Immature natural killer cell (primary cell): ENCODE data around the gene CLCA4. TPM values are rescaled to one million over a fixed set of nuclear protein-coding genes. Genes with fewer than 3 reads are reported as not detected.

Experiments
- DNase-seq, 3 donors: peaks; one replicate each; pipeline ENCODE4 v3.0.0; 2022; ENCODE audit warnings: mixed read lengths in 1 of 3
- H3K27ac Mint-ChIP-seq, 6 donors: one replicate each; pipeline ENCODE4 v1.8.0; 2020; ENCODE audit warnings: mixed read lengths in 6 of 6, mild to moderate bottlenecking in 5 of 6, inconsistent platforms in 4 of 6, moderate library complexity in 3 of 6
- H3K27me3 Mint-ChIP-seq, 3 donors: one replicate each; pipeline ENCODE4 v1.8.0; 2020 to 2021; ENCODE audit warnings: low read depth in 3 of 3, mild to moderate bottlenecking in 3 of 3, mixed read lengths in 3 of 3, moderate library complexity in 3 of 3, inconsistent platforms in 1 of 3
- H3K36me3 Mint-ChIP-seq, 3 donors: one replicate each; pipeline ENCODE4 v1.8.0; 2020; ENCODE audit warnings: mixed read lengths in 3 of 3, inconsistent platforms in 2 of 3, mild to moderate bottlenecking in 2 of 3
- H3K4me1 Mint-ChIP-seq, 2 donors: one replicate each; pipeline ENCODE4 v1.8.0; 2020; ENCODE audit warnings: inconsistent platforms in 2 of 2, mild to moderate bottlenecking in 2 of 2, mixed read lengths in 2 of 2, moderate library complexity in 1 of 2
- H3K4me3 Mint-ChIP-seq, 5 donors: one replicate each; pipeline ENCODE4 v1.8.0; 2020; ENCODE audit warnings: mild to moderate bottlenecking in 5 of 5, mixed read lengths in 5 of 5, inconsistent platforms in 3 of 5, moderate library complexity in 3 of 5
- H3K9me3 Mint-ChIP-seq, 6 donors: one replicate each; pipeline ENCODE4 v1.8.0; 2020; ENCODE audit warnings: mild to moderate bottlenecking in 6 of 6, mixed read lengths in 6 of 6, inconsistent platforms in 4 of 6, moderate library complexity in 3 of 6
- polyA plus RNA-seq, 3 donors: library from polyadenylated mRNA; unstranded; fragments of 300-500 nt; fragmentation: Illumina TruSeq; gene quantifications; one replicate each; pipeline ENCODE4 v1.2.3, GENCODE V29; 2021

The CLCA4 gene
- polyA plus RNA-seq, 3 donors from 2014 or later = not detected

DNA sequence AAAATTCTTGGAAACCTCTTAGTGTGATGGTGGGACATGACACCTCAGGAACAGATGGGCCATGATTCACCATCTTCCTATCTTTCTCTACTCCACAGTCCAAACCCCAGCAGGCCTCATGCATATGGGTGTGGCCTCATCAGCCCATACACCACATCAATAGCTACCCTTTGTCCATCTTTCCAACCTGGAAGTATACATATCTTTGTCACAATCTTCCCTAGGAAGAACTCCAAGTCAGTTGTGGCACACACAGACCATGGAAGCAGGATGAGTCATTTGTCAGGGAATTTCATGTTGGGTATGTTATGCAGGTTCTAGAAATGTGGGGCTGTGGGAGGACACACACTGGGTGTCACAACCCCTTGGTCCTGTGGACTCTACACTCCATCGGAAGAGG lies 30.5 kb upstream of the CLCA4 start:
- no peak for DNase-seq
- Mint-ChIP-seq H3K4me3 (no peak overlapping the region), H3K27ac (no peak overlapping the region), H3K36me3 (no peaks in the 10 kb centered on the region), H3K4me1 (no peaks in the 10 kb centered on the region), H3K27me3 (peaks cover 0 to 2% (median 2%) of the 10 kb centered on the region in 3 donors), H3K9me3 (no peaks in the 10 kb centered on the region)

- H3K27me3 Mint-ChIP-seq = peaks cover 0 to 2% (median 2%) of the 10 kb centered on the region in 3 donors
- H3K4me1 Mint-ChIP-seq = no peaks in the 10 kb centered on the region
- H3K4me3 Mint-ChIP-seq = no peak overlapping the region
- no peaks in the 10 kb centered on the region for H3K9me3 Mint-ChIP-seq
- H3K27ac Mint-ChIP-seq = no peak overlapping the region
- no peak for DNase-seq
- H3K36me3 Mint-ChIP-seq = no peaks in the 10 kb centered on the region
These were observed 29.5 kb upstream of the CLCA4 start for GRCh38 chr1:86517336-86517735.

GRCh38 chr1:86520789-86521521 lies 25.9 kb upstream of the CLCA4 start:
- Mint-ChIP-seq H3K4me1 (no peaks in the 10 kb centered on the region), H3K9me3 (no peaks in the 10 kb centered on the region), H3K27ac (no peak overlapping the region), H3K4me3 (no peak overlapping the region), H3K36me3 (no peaks in the 10 kb centered on the region), H3K27me3 (peaks cover 0 to 2% (median 2%) of the 10 kb centered on the region in 3 donors)
- no peak for DNase-seq

DNA sequence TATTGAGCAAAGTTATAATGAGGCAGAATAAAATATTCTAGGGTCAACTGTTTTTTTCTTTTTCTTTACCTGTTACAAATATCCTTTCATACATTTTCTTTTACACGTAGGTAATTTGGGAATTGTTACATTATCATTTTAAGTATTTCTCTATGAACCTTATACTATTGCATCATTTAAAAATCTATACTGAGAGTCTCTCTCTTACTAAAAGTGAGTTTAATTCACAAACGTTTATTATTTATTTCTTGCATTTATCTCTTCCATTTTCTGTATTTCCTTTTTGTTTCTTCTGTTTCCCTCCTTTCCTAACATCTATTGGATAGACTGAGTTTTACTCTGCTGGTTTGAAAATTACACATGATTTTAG lies 25.4 kb upstream of the CLCA4 start:
- peaks cover 0 to 2% (median 2%) of the 10 kb centered on the region in 3 donors for H3K27me3 Mint-ChIP-seq
- no peak overlapping the region for H3K4me3 Mint-ChIP-seq
- no peaks in the 10 kb centered on the region for H3K36me3 Mint-ChIP-seq
- no peaks in the 10 kb centered on the region for H3K4me1 Mint-ChIP-seq
- no peaks in the 10 kb centered on the region for H3K9me3 Mint-ChIP-seq
- no peak overlapping the region for H3K27ac Mint-ChIP-seq
- DNase-seq = no peak

GRCh38 chr1:86522240-86522639 lies 24.6 kb upstream of the CLCA4 start:
- no peaks in the 10 kb centered on the region for H3K36me3 Mint-ChIP-seq

GRCh38 chr1:86523670-86524354 lies 23.1 kb upstream of the CLCA4 start:
- Mint-ChIP-seq H3K36me3 (no peaks in the 10 kb centered on the region), H3K27ac (no peak overlapping the region), H3K9me3 (no peaks in the 10 kb centered on the region), H3K4me1 (no peaks in the 10 kb centered on the region), H3K27me3 (peaks cover 0 to 2% (median 2%) of the 10 kb centered on the region in 3 donors), H3K4me3 (no peak overlapping the region)
- DNase-seq = no peak

More at GRCh38 chr1:86522240-86522639, 24.6 kb upstream of the CLCA4 start:
- Mint-ChIP-seq H3K27me3 (peaks cover 0 to 2% (median 2%) of the 10 kb centered on the region in 3 donors), H3K9me3 (no peaks in the 10 kb centered on the region), H3K27ac (no peak overlapping the region), H3K4me1 (no peaks in the 10 kb centered on the region), H3K4me3 (no peak overlapping the region)
- DNase-seq = no peak

GRCh38 chr1:86527306-86527705 lies 19.6 kb upstream of the CLCA4 start:
- Mint-ChIP-seq H3K27ac (no peak overlapping the region), H3K4me1 (no peaks in the 10 kb centered on the region), H3K9me3 (peaks cover 0 to 2% (median 0%) of the 10 kb centered on the region in 6 donors), H3K27me3 (peaks cover 0 to 4% (median 2%) of the 10 kb centered on the region in 3 donors), H3K36me3 (no peaks in the 10 kb centered on the region), H3K4me3 (no peak overlapping the region)
- no peak for DNase-seq

GRCh38 chr1:86530211-86530845 lies 16.6 kb upstream of the CLCA4 start:
- no peak overlapping the region for H3K27ac Mint-ChIP-seq
- H3K4me1 Mint-ChIP-seq = no peaks in the 10 kb centered on the region
- peaks cover 0 to 2% (median 0%) of the 10 kb centered on the region in 6 donors for H3K9me3 Mint-ChIP-seq
- peaks cover 0 to 10% (median 2%) of the 10 kb centered on the region in 3 donors for H3K27me3 Mint-ChIP-seq
- DNase-seq = no peak
- no peaks in the 10 kb centered on the region for H3K36me3 Mint-ChIP-seq
- no peak overlapping the region for H3K4me3 Mint-ChIP-seq

- Mint-ChIP-seq H3K9me3 (peaks cover 0 to 1% (median 0%) of the 10 kb centered on the region in 6 donors), H3K36me3 (no peaks in the 10 kb centered on the region), H3K27me3 (peaks cover 3 to 14% (median 8%) of the 10 kb centered on the region in 3 donors), H3K27ac (no peak overlapping the region), H3K4me1 (no peaks in the 10 kb centered on the region), H3K4me3 (no peak overlapping the region)
- no peak for DNase-seq
These were observed 8.8 kb upstream of the CLCA4 start for GRCh38 chr1:86537928-86538695.

GRCh38 chr1:86538775-86539174 lies 8.1 kb upstream of the CLCA4 start:
- no peak overlapping the region for H3K4me3 Mint-ChIP-seq
- H3K27me3 Mint-ChIP-seq = peaks cover 3 to 14% (median 8%) of the 10 kb centered on the region in 3 donors
- H3K4me1 Mint-ChIP-seq = no peaks in the 10 kb centered on the region
- no peaks in the 10 kb centered on the region for H3K36me3 Mint-ChIP-seq
- DNase-seq = no peak
- H3K9me3 Mint-ChIP-seq = peaks cover 0 to 3% (median 0%) of the 10 kb centered on the region in 6 donors
- H3K27ac Mint-ChIP-seq = no peak overlapping the region

DNA sequence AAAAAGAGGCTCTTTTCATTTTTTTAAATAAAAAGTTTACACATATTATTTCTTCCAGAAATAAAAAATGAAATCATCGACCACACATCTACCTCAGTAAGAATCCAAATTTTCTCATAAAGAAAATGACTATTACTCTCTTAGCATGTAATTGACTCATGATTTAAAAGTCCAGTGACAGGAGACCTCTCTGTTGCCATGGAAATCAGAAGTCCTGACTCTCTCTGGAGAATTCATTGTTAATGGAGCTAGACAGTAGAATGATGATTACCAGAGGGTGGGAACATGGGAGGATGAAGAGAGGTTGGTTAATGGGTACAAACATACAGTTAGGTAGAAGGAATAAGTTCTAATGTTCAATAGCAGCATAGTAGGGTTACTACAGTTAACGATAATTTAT lies 5.0 kb upstream of the CLCA4 start:
- Mint-ChIP-seq H3K9me3 (peaks cover 0 to 3% (median 0%) of the 10 kb centered on the region in 6 donors), H3K27me3 (peaks cover 4 to 16% (median 6%) of the 10 kb centered on the region in 3 donors), H3K27ac (no peak overlapping the region), H3K4me1 (no peaks in the 10 kb centered on the region), H3K4me3 (no peak overlapping the region), H3K36me3 (no peaks in the 10 kb centered on the region)
- no peak for DNase-seq

GRCh38 chr1:86542631-86543030 lies 4.2 kb upstream of the CLCA4 start:
- DNase-seq = no peak
- Mint-ChIP-seq H3K36me3 (no peaks in the 10 kb centered on the region), H3K27ac (no peak overlapping the region), H3K9me3 (peaks cover 0 to 3% (median 0%) of the 10 kb centered on the region in 6 donors), H3K4me3 (no peak overlapping the region), H3K27me3 (peaks cover 4 to 16% (median 5%) of the 10 kb centered on the region in 3 donors), H3K4me1 (no peaks in the 10 kb centered on the region)

- no peak overlapping the region for H3K27ac Mint-ChIP-seq
- H3K4me3 Mint-ChIP-seq = no peak overlapping the region
- no peaks in the 10 kb centered on the region for H3K36me3 Mint-ChIP-seq
- no peak for DNase-seq
- H3K9me3 Mint-ChIP-seq = peaks cover 0 to 1% (median 0%) of the 10 kb centered on the region in 6 donors
- no peaks in the 10 kb centered on the region for H3K4me1 Mint-ChIP-seq
- peaks cover 4 to 13% (median 5%) of the 10 kb centered on the region in 3 donors for H3K27me3 Mint-ChIP-seq
These were observed 2.0 kb downstream of the CLCA4 start for GRCh38 chr1:86548839-86549238.
